NCI-H2196 treated with DMSO at 0.1 percent for 48 hours (cell line): Measurements from ENCODE around the gene ADAT3.

Experiments used
- DNase-seq: peaks from one replicate; lab custom pipeline; 2025; ENCODE audit not compliant: unreplicated experiment; lab: John Stamatoyannopoulos, UW

Gene ADAT3

GRCh38 chr19:1912760-1913505 is 7.7 kb downstream of the ADAT3 start:
- DNase-seq: no peak

DNA sequence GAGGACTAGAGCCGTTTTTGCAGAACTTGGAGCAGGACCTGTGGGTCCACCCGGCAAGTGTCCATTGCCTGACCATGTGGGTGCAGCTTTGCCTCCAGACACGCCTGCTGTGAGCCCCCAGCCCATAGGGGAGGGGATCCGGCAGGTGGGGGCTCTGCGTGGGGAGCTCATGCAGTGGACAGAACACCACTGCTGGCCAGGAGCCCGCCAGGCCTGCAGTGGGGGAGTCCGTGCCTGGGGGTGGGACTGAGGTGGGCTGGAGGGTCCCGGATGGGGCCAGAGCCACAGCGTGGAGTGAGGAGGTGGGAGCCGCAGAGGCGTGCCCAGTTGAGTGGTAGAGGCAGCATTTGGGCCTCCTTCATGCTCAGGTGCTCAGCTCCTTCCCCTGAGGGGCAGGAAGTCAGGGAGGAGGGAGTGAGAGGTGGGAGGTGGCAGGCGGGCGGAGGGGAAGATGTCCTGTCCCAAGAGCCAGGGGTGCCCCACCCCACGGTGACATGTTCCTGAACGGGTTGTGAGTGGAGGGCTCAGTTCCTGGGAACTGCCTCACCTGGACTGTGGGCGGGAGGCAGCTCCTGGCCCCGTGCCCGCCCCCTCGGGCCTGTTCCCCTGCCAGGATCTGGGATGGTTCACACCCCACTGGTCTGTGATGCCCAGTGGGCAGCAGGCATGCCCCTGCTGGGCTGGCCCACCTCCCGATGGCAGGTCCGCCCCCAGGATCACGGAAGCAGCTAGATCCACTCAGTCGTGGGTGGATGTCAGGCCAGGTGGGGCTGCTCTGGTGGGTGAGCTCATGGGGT is 8.8 kb downstream of the ADAT3 start:
- no peak for DNase-seq

DNA sequence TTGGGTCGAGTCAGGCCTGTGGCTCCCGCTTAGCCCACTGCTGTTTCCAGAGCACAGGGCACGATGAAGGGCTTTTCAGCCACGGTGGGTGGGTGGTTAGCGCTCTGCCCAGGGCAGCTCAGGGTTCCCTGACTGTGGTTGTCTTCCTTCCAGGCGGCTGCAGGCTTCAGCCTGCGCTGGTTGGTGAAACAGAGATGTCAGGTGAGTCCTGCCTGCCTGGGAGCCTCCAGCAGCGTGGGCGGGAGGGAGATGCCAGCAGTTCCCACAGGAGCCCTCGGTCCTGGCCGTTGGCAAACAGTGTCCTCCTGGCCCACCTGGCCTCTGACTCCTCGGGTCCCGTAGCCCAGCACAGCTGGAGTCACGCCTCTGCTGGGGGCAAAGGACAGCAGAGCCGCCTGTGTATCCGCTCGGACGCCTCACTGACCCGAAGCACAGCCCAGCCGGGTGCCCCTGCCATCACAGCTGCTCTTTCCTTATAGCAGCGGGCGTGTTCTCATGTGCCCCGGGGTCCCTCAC is 9.7 kb downstream of the ADAT3 start:
- no peak for DNase-seq

DNA sequence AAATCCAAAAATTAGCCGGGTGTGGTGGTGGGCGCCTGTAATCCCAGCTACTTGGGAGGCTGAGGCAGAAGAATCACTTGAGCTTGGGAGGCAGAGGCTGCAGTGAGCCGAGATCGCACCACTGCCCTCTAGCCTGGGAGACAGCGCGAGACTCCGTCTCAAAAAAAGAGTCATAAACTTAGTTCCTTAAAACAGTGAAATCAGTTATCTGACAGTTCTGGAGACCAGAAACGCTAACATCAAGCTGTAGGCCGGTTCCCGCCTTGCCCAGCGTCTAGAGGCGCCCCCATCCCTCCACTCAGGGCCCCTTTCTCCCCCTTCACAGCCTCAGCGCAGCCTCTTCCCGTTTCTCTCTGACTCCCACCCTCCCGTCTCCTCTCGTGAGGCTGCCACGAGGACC is 11.9 kb downstream of the ADAT3 start:
- DNase-seq: no peak

- DNase-seq: no peak
These were observed 12.7 kb downstream of the ADAT3 start for GRCh38 chr19:1917926-1918325.

DNA sequence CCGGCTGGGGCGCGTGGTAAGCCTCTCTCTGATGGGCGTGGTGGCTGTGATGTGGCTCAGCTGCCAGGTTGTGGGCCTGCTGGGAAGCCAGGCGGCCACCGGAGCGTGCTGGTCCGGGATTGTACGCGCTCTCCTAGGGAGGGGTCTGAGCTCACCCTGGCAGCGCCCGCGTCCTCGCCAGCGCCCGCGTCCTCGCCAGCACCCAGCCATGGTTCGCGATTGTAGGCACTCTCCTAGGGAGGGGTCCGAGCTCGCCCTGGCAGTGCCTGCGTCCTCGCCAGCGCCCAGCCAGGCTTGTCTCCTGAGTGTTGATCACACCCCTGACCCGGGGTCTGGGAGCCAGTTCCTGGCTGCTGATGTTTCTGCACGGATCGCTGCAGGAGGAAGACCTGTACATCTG is 13.8 kb downstream of the ADAT3 start:
- no peak for DNase-seq

- no peak for DNase-seq
These were observed 15.4 kb downstream of the ADAT3 start for GRCh38 chr19:1920644-1921043.

DNA sequence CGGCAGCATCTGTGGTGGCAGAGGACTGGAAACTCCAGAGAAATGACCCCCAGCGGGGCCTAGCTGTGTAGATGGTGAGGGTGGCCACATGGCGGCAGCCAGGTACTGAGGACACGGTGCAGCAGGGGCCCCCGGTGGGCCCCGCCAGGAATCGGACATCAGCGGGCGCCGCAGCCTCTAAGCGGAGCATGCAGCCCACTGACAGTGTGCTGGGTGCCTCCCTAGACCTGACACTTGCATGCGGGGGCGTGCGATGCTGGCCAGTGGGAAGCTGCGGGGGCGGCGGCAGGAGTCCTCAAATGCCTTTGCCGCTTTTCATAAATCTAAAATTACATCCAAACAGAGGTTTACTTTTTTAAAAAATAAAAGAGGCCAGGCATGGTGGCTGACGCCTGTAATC is 16.1 kb downstream of the ADAT3 start:
- DNase-seq: no peak

DNA sequence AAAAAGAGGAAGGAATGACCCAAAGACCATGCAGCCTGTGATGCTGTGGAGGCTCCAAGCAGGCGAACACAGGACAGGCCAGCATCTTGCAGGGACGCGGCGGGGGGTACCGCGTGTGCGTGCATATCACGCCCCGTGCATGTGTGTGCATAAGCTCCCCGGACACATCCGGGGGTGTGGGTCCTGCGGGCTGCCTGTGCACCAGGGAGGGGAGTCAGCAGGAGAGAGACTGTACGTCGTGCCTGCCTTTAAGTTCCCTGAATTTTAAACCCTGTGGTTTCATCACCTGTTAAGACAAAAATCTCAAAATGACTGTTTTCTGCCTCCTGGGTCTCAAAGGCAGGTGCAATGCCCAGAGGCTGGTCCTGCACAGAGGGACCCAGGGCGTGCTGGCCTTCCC is 16.6 kb downstream of the ADAT3 start:
- no peak for DNase-seq

DNA sequence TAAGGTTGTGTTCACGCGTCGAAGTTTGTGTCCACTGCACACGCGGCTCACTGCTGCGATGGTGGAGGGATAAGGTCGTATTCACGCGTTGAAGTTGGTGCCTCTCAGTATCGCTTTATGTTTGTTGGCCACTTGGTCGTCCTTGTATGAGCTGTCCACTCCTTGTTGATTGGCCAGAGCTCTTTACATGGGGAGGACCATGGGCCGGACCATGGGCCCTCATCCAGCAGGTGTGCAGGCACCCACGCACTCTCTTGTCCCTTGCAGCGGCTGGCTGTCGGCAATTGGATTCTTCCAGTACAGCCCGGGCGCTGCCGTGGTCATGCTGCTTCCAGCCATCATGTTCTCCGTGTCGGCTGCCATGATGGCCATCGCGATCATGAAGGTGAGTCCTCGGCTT is 17.6 kb downstream of the ADAT3 start:
- no peak for DNase-seq

DNA sequence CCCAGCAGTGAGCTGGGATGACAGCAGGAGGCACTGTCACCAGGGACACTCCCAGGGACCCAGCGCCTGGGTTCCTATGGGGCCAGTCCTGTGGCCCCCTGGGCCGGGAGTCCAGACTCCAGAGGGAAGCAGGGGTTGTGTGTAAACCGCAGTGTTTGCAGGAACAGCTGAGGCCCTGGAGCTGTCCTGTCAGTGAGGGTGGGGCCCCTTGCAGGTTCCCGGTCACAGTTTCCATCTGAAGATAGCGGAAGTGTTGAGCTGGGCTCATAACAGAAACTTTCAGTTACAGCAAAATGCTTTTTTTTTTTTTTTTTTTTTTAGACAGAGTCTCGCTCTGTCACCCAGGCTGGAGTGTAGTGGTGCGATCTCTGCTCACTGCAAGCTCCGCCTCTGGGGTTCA is 18.1 kb downstream of the ADAT3 start:
- no peak for DNase-seq

DNA sequence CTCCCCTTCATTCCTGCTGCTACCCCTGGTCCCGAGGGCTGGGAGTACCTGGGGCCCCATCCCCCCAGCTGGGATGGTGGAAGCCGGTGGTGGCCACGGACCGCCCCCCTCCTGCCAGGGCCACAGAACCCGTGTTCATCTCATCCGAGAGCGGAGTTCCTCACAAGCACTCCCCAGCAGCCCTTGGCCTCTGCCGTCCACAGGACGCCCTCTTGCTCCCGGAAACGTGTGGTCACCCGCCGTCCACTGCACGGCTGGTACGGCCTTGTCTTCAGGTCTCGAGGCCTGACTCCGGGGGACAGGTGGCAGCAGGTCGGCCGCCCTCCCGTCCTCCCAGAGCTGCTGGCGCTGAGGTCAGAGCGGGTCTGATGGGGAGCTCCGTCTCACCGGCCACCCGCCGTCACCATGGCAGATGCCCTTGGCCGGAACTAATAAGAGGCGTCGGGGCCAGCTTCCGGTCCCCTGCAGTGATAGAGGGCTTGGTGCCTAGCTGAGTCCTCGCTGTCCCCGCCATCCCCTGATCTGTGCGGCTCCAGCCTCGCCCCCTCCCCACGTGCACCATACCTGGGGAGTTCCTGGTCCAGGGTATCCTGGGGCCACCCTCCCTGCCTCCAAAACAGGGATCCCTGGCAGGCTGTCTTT is 19.2 kb downstream of the ADAT3 start:
- no peak for DNase-seq

GRCh38 chr19:1925544-1925943 is 20.3 kb downstream of the ADAT3 start:
- DNase-seq: no peak

- peak; percentile 45 for DNase-seq
These were observed 24.0 kb downstream of the ADAT3 start for GRCh38 chr19:1929021-1929742.

- DNase-seq: no peak
These were observed 26.2 kb downstream of the ADAT3 start for GRCh38 chr19:1931445-1931844.

- DNase-seq: no peak
These were observed 27.2 kb downstream of the ADAT3 start for GRCh38 chr19:1932395-1932794.

GRCh38 chr19:1933244-1933643 is 28.0 kb downstream of the ADAT3 start:
- DNase-seq: no peak

DNA sequence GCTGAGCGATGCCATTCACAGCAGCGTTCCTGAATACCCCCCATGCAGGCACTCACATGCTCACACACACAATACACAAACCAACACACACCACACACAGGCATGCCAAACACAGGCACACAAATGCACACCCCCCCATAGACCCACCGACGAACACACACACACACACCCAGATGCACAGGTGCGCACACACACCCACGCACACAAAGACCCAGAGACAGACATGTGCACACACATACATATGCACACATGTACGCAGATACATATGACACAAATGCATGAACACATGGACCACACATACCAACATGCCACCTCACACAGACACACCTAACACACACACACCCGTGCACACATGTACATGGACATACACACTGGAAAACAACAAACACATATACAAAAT is 28.7 kb downstream of the ADAT3 start:
- no peak for DNase-seq

DNA sequence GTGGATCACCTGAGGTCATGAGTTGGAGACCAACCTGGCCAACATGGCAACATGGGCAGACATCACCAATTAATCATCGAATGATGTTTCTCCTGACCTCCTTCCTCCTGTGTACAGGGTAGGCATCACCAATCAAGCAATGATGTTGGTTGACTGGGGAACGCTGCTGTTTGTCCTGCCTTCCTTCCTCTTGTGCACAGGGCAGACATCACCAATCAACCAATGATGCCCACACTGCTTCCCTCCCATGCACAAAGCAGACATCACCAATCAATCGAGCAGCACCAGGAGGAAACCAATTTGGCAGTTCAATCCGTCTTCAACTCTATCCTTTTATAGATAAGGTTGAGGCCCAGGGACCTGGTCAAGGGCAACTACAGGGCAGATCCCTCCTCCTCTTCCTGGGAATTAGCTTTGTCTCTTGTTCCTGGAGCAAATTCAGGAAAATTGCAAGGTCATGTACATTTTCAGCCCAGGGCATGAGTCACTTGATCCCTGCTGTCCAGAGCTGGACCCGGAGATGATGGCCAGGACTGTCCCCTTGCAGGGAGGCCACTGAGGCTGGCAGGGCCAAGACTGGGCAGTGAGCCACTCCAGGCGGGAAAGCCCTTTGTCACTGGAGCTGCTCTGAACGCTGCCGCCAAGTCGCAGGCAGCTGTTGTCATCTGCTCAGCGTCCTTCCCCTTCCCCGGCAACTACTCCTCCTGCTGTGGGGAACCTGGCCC is 30.4 kb downstream of the ADAT3 start:
- DNase-seq: no peak

DNA sequence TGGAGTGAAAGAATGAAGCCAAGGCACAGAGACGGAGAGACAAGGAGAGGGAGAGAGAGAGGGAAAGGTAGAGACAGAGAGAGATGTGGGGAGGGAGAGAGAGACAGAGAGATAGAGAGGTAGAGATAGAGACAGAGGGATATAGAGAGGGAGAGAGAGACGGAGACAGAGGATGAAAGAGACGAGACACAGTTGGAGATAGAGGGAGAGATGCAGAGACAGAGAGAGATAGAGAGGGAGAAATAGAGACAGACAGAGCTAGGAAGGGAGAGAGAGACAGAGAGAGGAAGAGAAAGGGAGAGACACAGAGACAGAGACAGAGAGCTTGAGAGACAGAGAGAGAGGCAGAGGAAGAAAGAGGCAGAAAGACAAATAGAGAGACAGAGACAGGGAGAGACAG is 31.2 kb downstream of the ADAT3 start:
- DNase-seq: no peak
